Activated CD4-positive, alpha-beta T cell treated with anti-CD3 and anti-CD28 coated beads, Interleukin-2, amount 50 U/mL, for 1 hour (primary cell): ENCODE measurements around the gene ARID3C.
"Not testable (repeated sequence)": the region's sequence is repeated elsewhere in the genome, so short reads cannot be mapped to it uniquely, and the experiment has no call there.

ENCODE experiments used
- DNase-seq: peaks from one replicate; pipeline ENCODE4 v3.0.0-alpha.2; 2020

The ARID3C gene

GRCh38 chr9:34651876-34652601 lies 23.2 kb upstream of the ARID3C start, which contains the start of gene IL11RA:
Gene IL11RA (plus strand): TSS chr9:34652185. CDS start chr9:34655218, 3,033 bp downstream.
- DNase-seq, result peak; percentile 38

- DNase-seq, result no peak
Observed at GRCh38 chr9:34651321-34651720, 22.5 kb upstream of the ARID3C start.

- DNase-seq, result no peak
Observed at GRCh38 chr9:34650816-34651215, 21.9 kb upstream of the ARID3C start.

GRCh38 chr9:34648673-34649072 lies 19.8 kb upstream of the ARID3C start:
- DNase-seq, result no peak

GRCh38 chr9:34647651-34648050 lies 18.8 kb upstream of the ARID3C start:
- no peak for DNase-seq

GRCh38 chr9:34647084-34647403 lies 18.2 kb upstream of the ARID3C start:
- no peak for DNase-seq

- peak; percentile 97 for DNase-seq
Observed at GRCh38 chr9:34646211-34647083, 17.6 kb upstream of the ARID3C start, which contains the start of gene GALT. Gene GALT (plus strand): TSS chr9:34646675. CDS start chr9:34646705, 30 bp downstream.

GRCh38 chr9:34644766-34645314 lies 16.0 kb upstream of the ARID3C start:
- DNase-seq, result no peak

- DNase-seq, result no peak
Observed at GRCh38 chr9:34642679-34643078, 13.8 kb upstream of the ARID3C start.

- DNase-seq, result not testable (repeated sequence)
Observed at GRCh38 chr9:34639322-34639721, 10.5 kb upstream of the ARID3C start.

GRCh38 chr9:34638138-34638445 lies 9.2 kb upstream of the ARID3C start:
- DNase-seq, result no peak

- DNase-seq, result peak; percentile 91
Observed at GRCh38 chr9:34637356-34638137, 8.7 kb upstream of the ARID3C start, which contains the start of gene SIGMAR1. Gene SIGMAR1 (minus strand): TSS chr9:34637787. CDS start chr9:34637697, 90 bp downstream.

- no peak for DNase-seq
Observed at GRCh38 chr9:34636791-34637355, 8.0 kb upstream of the ARID3C start.

- no peak for DNase-seq
Observed at GRCh38 chr9:34635556-34635955, 6.7 kb upstream of the ARID3C start.

GRCh38 chr9:34634551-34635248 lies 5.8 kb upstream of the ARID3C start:
- DNase-seq, result no peak

GRCh38 chr9:34633851-34634550 lies 5.1 kb upstream of the ARID3C start:
- peak; percentile 76 for DNase-seq

- DNase-seq, result no peak
Observed at GRCh38 chr9:34633166-34633565, 4.3 kb upstream of the ARID3C start.

GRCh38 chr9:34630402-34631154 lies 1.7 kb upstream of the ARID3C start:
- DNase-seq, result no peak

- no peak for DNase-seq
Observed at GRCh38 chr9:34629491-34629808, 584 bp upstream of the ARID3C start.
